CD14-positive monocyte (primary cell): ENCODE measurements around the gene MIAT. TPM values are rescaled to one million over a fixed set of nuclear protein-coding genes. Genes with fewer than 3 reads are reported as not detected.
"Not testable (repeated sequence)": the region's sequence is repeated elsewhere in the genome, so short reads cannot be mapped to it uniquely, and the experiment has no call there.

Experiments used
- DNase-seq, 3 donors: peaks; one replicate each; pipeline ENCODE4 v3.0.0-alpha.2; 2011 to 2022
- H2AFZ ChIP-seq: 2 replicates; pipeline ENCODE4 v1.6.0; 2012; ENCODE audit warnings: mild to moderate bottlenecking, low read depth, low read length, inconsistent platforms; ENCODE audit not compliant: insufficient read depth, poor library complexity, severe bottlenecking
- H3K27ac ChIP-seq, 2 donors: 1 replicate in 1 of 2; 2 replicates in 1 of 2; pipeline ENCODE4 v1.5.1; 2012 to 2013; ENCODE audit warnings: low read length in 2 of 2, control low read depth in 1 of 2, inconsistent platforms in 1 of 2, low read depth in 1 of 2, mild to moderate bottlenecking in 1 of 2
- H3K27me3 ChIP-seq, 2 donors: one replicate each; pipeline versions ENCODE4 v1.6.0 to v1.6.1; 2011 to 2013; ENCODE audit warnings: low read length in 2 of 2; ENCODE audit not compliant: control insufficient read depth in 2 of 2, insufficient read depth in 2 of 2
- H3K36me3 ChIP-seq, 2 donors: replicated peaks in 1 of 2; 1 replicate in 1 of 2; 2 replicates in 1 of 2; pipeline versions ENCODE4 v1.5.1 to v1.6.1; 2012 to 2013; ENCODE audit warnings: low read length in 2 of 2, control low read depth in 1 of 2, inconsistent platforms in 1 of 2, mild to moderate bottlenecking in 1 of 2; ENCODE audit not compliant: insufficient read depth in 2 of 2, control insufficient read depth in 1 of 2
- H3K4me1 ChIP-seq, 2 donors: 1 replicate in 1 of 2; 2 replicates in 1 of 2; pipeline versions ENCODE4 v1.5.1 to v1.6.1; 2012 to 2013; ENCODE audit warnings: low read length in 2 of 2, control low read depth in 1 of 2, inconsistent platforms in 1 of 2, mild to moderate bottlenecking in 1 of 2, moderate library complexity in 1 of 2; ENCODE audit not compliant: insufficient read depth in 2 of 2, control insufficient read depth in 1 of 2
- H3K4me2 ChIP-seq: replicated peaks from 2 replicates; pipeline ENCODE3; 2012; ENCODE audit warnings: low read length, moderate library complexity, mild to moderate bottlenecking; ENCODE audit not compliant: poor library complexity, severe bottlenecking; ENCODE audit errors: extremely low read depth
- H3K4me3 ChIP-seq, 3 experiments: fragments of 200-600 bp in 1 of 3; sonication (generic) in 1 of 3; replicated peaks in 1 of 3; 1 replicate in 2 of 3; 2 replicates in 1 of 3; pipeline ENCODE4 v1.5.1; 2011 to 2013; ENCODE audit warnings: low read length in 3 of 3, mild to moderate bottlenecking in 3 of 3, control low read depth in 2 of 3, low read depth in 2 of 3, inconsistent platforms in 1 of 3, moderate library complexity in 1 of 3
- H3K79me2 ChIP-seq: 2 replicates; pipeline ENCODE4 v1.6.0; 2012; ENCODE audit warnings: mild to moderate bottlenecking, control low read depth, inconsistent platforms, low read length, moderate library complexity; ENCODE audit not compliant: insufficient read depth
- H3K9ac ChIP-seq: 2 replicates; pipeline ENCODE4 v1.6.0; 2017; ENCODE audit warnings: low read length, mild to moderate bottlenecking; ENCODE audit not compliant: insufficient read depth, poor library complexity, severe bottlenecking
- H3K9me3 ChIP-seq, 2 donors: replicated peaks in 1 of 2; 1 replicate in 1 of 2; 2 replicates in 1 of 2; pipeline versions ENCODE4 v1.5.1 to v1.6.1; 2012 to 2013; ENCODE audit warnings: low read length in 2 of 2, control low read depth in 1 of 2; ENCODE audit not compliant: control insufficient read depth in 1 of 2, insufficient read depth in 1 of 2
- H4K20me1 ChIP-seq: 2 replicates; pipeline ENCODE4 v1.6.0; 2012; ENCODE audit warnings: mild to moderate bottlenecking, low read length, control low read depth, moderate library complexity; ENCODE audit not compliant: insufficient read depth
- H3K27ac Mint-ChIP-seq, 7 donors: one replicate each; pipeline ENCODE4 v1.8.0; 2020; ENCODE audit warnings: mild to moderate bottlenecking in 7 of 7, mixed read lengths in 7 of 7, moderate library complexity in 6 of 7, inconsistent platforms in 2 of 7
- H3K27me3 Mint-ChIP-seq, 3 donors: one replicate each; pipeline ENCODE4 v1.8.0; 2021 to 2022; ENCODE audit warnings: low read depth in 3 of 3, mild to moderate bottlenecking in 3 of 3, mixed read lengths in 3 of 3, moderate library complexity in 3 of 3, inconsistent platforms in 1 of 3
- H3K36me3 Mint-ChIP-seq, 2 donors: one replicate each; pipeline ENCODE4 v1.8.0; 2020; ENCODE audit warnings: mixed read lengths in 2 of 2, inconsistent platforms in 1 of 2, mild to moderate bottlenecking in 1 of 2
- H3K4me1 Mint-ChIP-seq: one replicate; pipeline ENCODE4 v1.8.0; 2020; ENCODE audit warnings: mild to moderate bottlenecking, mixed read lengths
- H3K4me3 Mint-ChIP-seq, 2 donors: one replicate each; pipeline ENCODE4 v1.8.0; 2020; ENCODE audit warnings: mild to moderate bottlenecking in 2 of 2, mixed read lengths in 2 of 2, moderate library complexity in 1 of 2
- H3K9me3 Mint-ChIP-seq, 7 donors: one replicate each; pipeline ENCODE4 v1.8.0; 2020 to 2022; ENCODE audit warnings: mixed read lengths in 7 of 7, mild to moderate bottlenecking in 6 of 7, moderate library complexity in 6 of 7, inconsistent platforms in 2 of 7
- CTCF ChIP-seq: fragments of 200-600 bp; IDR thresholded peaks from one replicate; pipeline ENCODE4 v1.8.0; 2022; ENCODE audit warnings: antibody characterized with exemption, mild to moderate bottlenecking
- WGBS: methylation state at CpG from one replicate; pipeline ENCODE4 v1.1.5; 2013; ENCODE audit warnings: missing lambda C conversion rate; ENCODE audit not compliant: insufficient coverage; 5-methylcytosine and 5-hydroxymethylcytosine counted together
- intact Hi-C, 2 donors: fragments of 100-400 bp; cut with micrococcal nuclease; formaldehyde crosslinking; loops; one replicate each; pipeline versions ENCODE4 v1.15.0 to v1.15.1; 2023
- polyA plus RNA-seq, 3 donors: library from polyadenylated mRNA; depleted of rRNA in 1 of 3; unstranded in 2 of 3; stranded (reverse) in 1 of 3; fragments of 300-500 nt in 2 of 3; fragments of >200 nt in 1 of 3; fragmentation: Illumina TruSeq in 2 of 3; gene quantifications; 1 replicate in 2 of 3; 2 replicates in 1 of 3; pipeline ENCODE4 v1.2.3, GENCODE V29; 2012 to 2021

Gene MIAT
- polyA plus RNA-seq, 3 donors, result 0.02 to 0.17 (median 0.03) TPM

GRCh38 chr22:26702906-26703830, 45.8 kb downstream of the MIAT start:
- no peak for DNase-seq
- H3K4me1 Mint-ChIP-seq, result no peaks in the 10 kb centered on the region
- Histone ChIP-seq H2AFZ (no peak overlapping the region), H4K20me1 (no peaks in the 10 kb centered on the region), H3K27ac (no peak overlapping the region), H3K4me2 (no peak overlapping the region), H3K27me3 (no peaks in the 10 kb centered on the region), H3K9me3 (peaks cover 8 to 13% of the 10 kb centered on the region in 2 donors), H3K79me2 (peaks cover 7% of the 10 kb centered on the region), H3K4me3 (no peak overlapping the region), H3K4me1 (no peaks in the 10 kb centered on the region), H3K9ac (no peak overlapping the region), H3K36me3 (peaks cover 27 to 56% of the 10 kb centered on the region in 2 donors)
- H3K4me3 Mint-ChIP-seq, result no peak overlapping the region
- intact Hi-C loops, result no loop called here
- TF ChIP-seq CTCF, result no peak
- no CpG with 5 or more reads among the region's 6 CpGs for WGBS
- peaks cover 46 to 50% of the 10 kb centered on the region in 2 donors for H3K36me3 Mint-ChIP-seq
- no peaks in the 10 kb centered on the region for H3K27me3 Mint-ChIP-seq
- peaks cover 4 to 22% (median 15%) of the 10 kb centered on the region in 7 donors for H3K9me3 Mint-ChIP-seq
- H3K27ac Mint-ChIP-seq, result no peak overlapping the region

GRCh38 chr22:26705379-26705778, 48.0 kb downstream of the MIAT start:
- H3K36me3 Mint-ChIP-seq, result peaks cover 36 to 46% of the 10 kb centered on the region in 2 donors
- H3K9ac ChIP-seq, H3K27me3 Mint-ChIP-seq, intact Hi-C loops, H3K27ac ChIP-seq, H3K79me2 ChIP-seq, H2AFZ ChIP-seq, H3K27me3 ChIP-seq, H3K4me1 ChIP-seq, H3K4me3 Mint-ChIP-seq, H3K4me2 ChIP-seq, H3K4me3 ChIP-seq, H4K20me1 ChIP-seq, DNase-seq, H3K9me3 ChIP-seq, H3K4me1 Mint-ChIP-seq, H3K27ac Mint-ChIP-seq: not testable (repeated sequence)
- 100% methylated on average over 1 of the region's 4 CpGs for WGBS
- peaks cover 2 to 12% (median 12%) of the 10 kb centered on the region in 7 donors for H3K9me3 Mint-ChIP-seq
- peaks cover 10 to 49% of the 10 kb centered on the region in 2 donors for H3K36me3 ChIP-seq
